Trophoblast cell (in vitro differentiated cells and primary cell): ENCODE results near the gene RPL13A.

ENCODE experiments used
- DNase-seq, 2 donors: peaks; one replicate each; pipeline ENCODE4 v3.0.0-alpha.2; 2016
- H2AFZ ChIP-seq: 2 replicates; pipeline ENCODE4 v1.6.1; 2013; ENCODE audit warnings: low read length, moderate library complexity, mild to moderate bottlenecking; ENCODE audit not compliant: insufficient read depth, poor library complexity
- H2AK5ac ChIP-seq: 2 replicates; pipeline ENCODE4 v1.6.1; 2013; ENCODE audit warnings: mild to moderate bottlenecking, low read length
- H2BK120ac ChIP-seq: 2 replicates; pipeline ENCODE4 v1.6.1; 2013; ENCODE audit warnings: low read length, mild to moderate bottlenecking, moderate library complexity; ENCODE audit not compliant: insufficient read depth, poor library complexity
- H2BK12ac ChIP-seq: 2 replicates; pipeline ENCODE4 v1.6.1; 2013; ENCODE audit warnings: mild to moderate bottlenecking, low read length, moderate library complexity
- H2BK5ac ChIP-seq: 2 replicates; pipeline ENCODE4 v1.6.1; 2013; ENCODE audit warnings: low read length, low read depth, moderate library complexity, mild to moderate bottlenecking; ENCODE audit not compliant: poor library complexity
- H3K14ac ChIP-seq: 2 replicates; pipeline ENCODE4 v1.6.1; 2013; ENCODE audit warnings: mild to moderate bottlenecking, low read length
- H3K18ac ChIP-seq: 2 replicates; pipeline ENCODE4 v1.6.1; 2013; ENCODE audit warnings: mild to moderate bottlenecking, low read length
- H3K23ac ChIP-seq: 2 replicates; pipeline ENCODE4 v1.6.1; 2013; ENCODE audit warnings: low read length
- H3K27ac ChIP-seq: 2 replicates; pipeline ENCODE4 v1.5.1; 2013; ENCODE audit warnings: low read depth, mild to moderate bottlenecking, inconsistent platforms, low read length, moderate library complexity
- H3K27me3 ChIP-seq: 2 replicates; pipeline ENCODE4 v1.6.1; 2013; ENCODE audit warnings: inconsistent platforms, mild to moderate bottlenecking, low read length, moderate library complexity; ENCODE audit not compliant: insufficient read depth
- H3K36me3 ChIP-seq, 2 experiments: 1 replicate in 1 of 2; 2 replicates in 1 of 2; pipeline ENCODE4 v1.6.1; 2013; ENCODE audit warnings: low read length in 2 of 2, mild to moderate bottlenecking in 2 of 2, moderate library complexity in 1 of 2; ENCODE audit not compliant: insufficient read depth in 2 of 2, control insufficient read depth in 1 of 2
- H3K4ac ChIP-seq: 2 replicates; pipeline ENCODE4 v1.6.1; 2013; ENCODE audit warnings: low read depth, mild to moderate bottlenecking, low read length, moderate library complexity
- H3K4me1 ChIP-seq, 2 experiments: 1 replicate in 1 of 2; 2 replicates in 1 of 2; pipeline ENCODE4 v1.6.1; 2013; ENCODE audit warnings: low read length in 2 of 2, mild to moderate bottlenecking in 2 of 2, moderate library complexity in 1 of 2; ENCODE audit not compliant: insufficient read depth in 2 of 2, control insufficient read depth in 1 of 2
- H3K4me2 ChIP-seq: 2 replicates; pipeline ENCODE4 v1.6.1; 2013; ENCODE audit warnings: inconsistent platforms, mild to moderate bottlenecking, low read length, moderate library complexity
- H3K4me3 ChIP-seq: 2 replicates; pipeline ENCODE4 v1.5.1; 2013; ENCODE audit warnings: mild to moderate bottlenecking, low read depth, low read length, inconsistent platforms
- H3K79me1 ChIP-seq: one replicate; pipeline ENCODE4 v1.6.1; 2013; ENCODE audit warnings: low read length
- H3K79me2 ChIP-seq: 2 replicates; pipeline ENCODE4 v1.6.1; 2013; ENCODE audit warnings: low read length, mild to moderate bottlenecking; ENCODE audit not compliant: control insufficient read depth, insufficient read depth, poor library complexity
- H3K9ac ChIP-seq: 2 replicates; pipeline ENCODE4 v1.6.1; 2013; ENCODE audit warnings: mild to moderate bottlenecking, low read length
- H3K9me3 ChIP-seq: 2 replicates; pipeline ENCODE4 v1.6.1; 2013; ENCODE audit warnings: low read depth, mild to moderate bottlenecking, control low read depth, inconsistent platforms, low read length; ENCODE audit not compliant: insufficient read depth
- H4K12ac ChIP-seq: 2 replicates; pipeline ENCODE4 v1.6.1; 2013; ENCODE audit warnings: low read depth, mild to moderate bottlenecking, low read length, moderate library complexity
- H4K8ac ChIP-seq: 2 replicates; pipeline ENCODE4 v1.6.1; 2013; ENCODE audit warnings: low read depth, mild to moderate bottlenecking, low read length, moderate library complexity
- H4K91ac ChIP-seq: one replicate; pipeline ENCODE4 v1.6.1; 2013; ENCODE audit warnings: low read depth, mild to moderate bottlenecking, low read length, moderate library complexity
- WGBS: extraction: QIAGEN DNeasy Blood & Tissue Kit; methylation state at CpG from one replicate; pipeline ENCODE4 v1.1.7; 2013; ENCODE audit warnings: missing lambda C conversion rate; ENCODE audit not compliant: insufficient read length, insufficient coverage; ENCODE audit errors: extremely low coverage; 5-methylcytosine and 5-hydroxymethylcytosine counted together

RPL13A gene

DNA sequence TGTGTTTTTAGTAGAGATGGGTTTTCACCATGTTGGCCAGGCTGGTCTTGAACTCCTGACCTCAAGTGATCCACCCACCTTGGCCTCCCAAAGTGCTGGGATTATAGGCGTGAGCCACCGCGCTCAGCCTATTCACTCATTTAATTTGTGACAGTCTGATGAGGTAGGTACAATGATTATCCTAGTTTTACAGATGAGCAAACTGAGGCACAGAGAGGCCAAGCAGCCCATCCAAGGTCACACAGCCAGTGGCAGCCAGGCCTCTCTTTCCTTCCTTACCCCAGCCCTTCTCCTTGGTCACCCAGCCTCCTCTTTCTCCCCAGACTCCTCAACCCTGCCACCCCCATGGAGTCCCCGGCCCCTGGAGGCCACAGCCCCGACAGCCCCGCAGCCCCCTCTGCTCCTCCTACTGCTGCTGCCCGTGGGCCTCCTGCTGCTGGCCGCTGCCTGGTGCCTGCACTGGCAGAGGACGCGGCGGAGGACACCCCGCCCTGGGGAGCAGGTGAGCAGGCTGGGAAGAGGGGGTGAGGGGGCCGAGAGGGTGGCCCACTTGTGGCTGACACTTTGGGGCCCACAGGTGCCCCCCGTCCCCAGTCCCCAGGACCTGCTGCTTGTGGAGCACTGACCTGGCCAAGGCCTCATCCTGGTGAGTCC, 7.3 kb upstream of the RPL13A start:
- no peak overlapping the region for H3K4me2 ChIP-seq
- H3K27me3 ChIP-seq: no peaks in the 10 kb centered on the region
- H4K12ac ChIP-seq: no peak overlapping the region

DNA sequence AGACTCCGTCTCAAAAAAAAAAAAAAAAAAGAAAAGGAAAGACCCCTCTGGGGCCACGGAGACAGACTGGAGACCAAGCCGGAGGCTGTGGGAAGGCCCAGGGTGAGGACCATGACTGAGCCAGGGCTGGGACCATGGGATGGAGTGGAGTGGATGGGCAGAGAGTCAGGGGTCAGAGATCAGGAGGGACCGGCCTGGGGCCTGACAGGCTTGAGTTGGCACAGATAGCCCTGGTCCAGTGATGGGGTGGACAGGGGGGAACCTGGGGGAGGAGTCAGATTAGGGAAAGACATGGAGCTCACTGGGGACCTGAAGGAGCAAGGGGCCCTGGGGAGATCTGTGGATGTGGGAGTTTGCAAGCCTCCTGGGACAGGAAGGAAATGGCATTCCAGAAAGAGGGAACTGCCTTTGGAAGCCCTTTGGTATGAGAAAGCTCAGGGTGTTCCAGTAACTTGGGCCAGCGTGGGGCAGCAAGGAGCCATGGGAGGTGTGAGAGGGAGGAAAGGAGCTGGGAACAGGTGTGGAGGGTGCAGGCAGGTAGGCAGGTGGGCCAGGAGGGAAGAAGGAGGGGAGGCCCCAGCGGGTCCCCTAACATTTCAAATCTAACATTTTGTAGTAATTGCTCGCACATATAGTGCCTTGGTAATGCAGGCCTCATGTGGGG, 6.3 kb upstream of the RPL13A start:
- H3K4me3 ChIP-seq: no peak overlapping the region
- H3K79me2 ChIP-seq: no peaks in the 10 kb centered on the region
- no peak overlapping the region for H3K4me2 ChIP-seq
- H4K91ac ChIP-seq: no peak overlapping the region
- H3K9me3 ChIP-seq: no peaks in the 10 kb centered on the region
- no peaks in the 10 kb centered on the region for H3K36me3 ChIP-seq
- no peak overlapping the region for H4K8ac ChIP-seq
- H3K27me3 ChIP-seq: no peaks in the 10 kb centered on the region
- H4K12ac ChIP-seq: no peak overlapping the region
- no peak overlapping the region for H2AK5ac ChIP-seq
- H3K27ac ChIP-seq: no peak overlapping the region
- H3K14ac ChIP-seq: no peak overlapping the region
- H3K23ac ChIP-seq: no peak overlapping the region
- no peak overlapping the region for H2AFZ ChIP-seq
- WGBS: no CpG with 5 or more reads among the region's 7 CpGs
- DNase-seq: no peak
- H3K4me1 ChIP-seq: no peaks in the 10 kb centered on the region
- H2BK120ac ChIP-seq: no peak overlapping the region
- no peak overlapping the region for H2BK5ac ChIP-seq
- no peak overlapping the region for H3K9ac ChIP-seq
- H3K4ac ChIP-seq: no peak overlapping the region
- no peak overlapping the region for H3K18ac ChIP-seq
- H2BK12ac ChIP-seq: no peak overlapping the region
- H3K79me1 ChIP-seq: no peaks in the 10 kb centered on the region

More for the DNA sequence above, 7.3 kb upstream of the RPL13A start:
- no peaks in the 10 kb centered on the region for H3K9me3 ChIP-seq
- no CpG with 5 or more reads among the region's 14 CpGs for WGBS
- no peak for DNase-seq
- no peak overlapping the region for H3K14ac ChIP-seq
- H3K4me1 ChIP-seq: no peaks in the 10 kb centered on the region
- no peak overlapping the region for H3K4ac ChIP-seq
- no peak overlapping the region for H3K4me3 ChIP-seq
- H3K9ac ChIP-seq: no peak overlapping the region
- no peak overlapping the region for H4K8ac ChIP-seq
- H3K18ac ChIP-seq: no peak overlapping the region
- no peaks in the 10 kb centered on the region for H3K36me3 ChIP-seq
- H3K23ac ChIP-seq: no peak overlapping the region
- H2BK12ac ChIP-seq: no peak overlapping the region
- H2BK120ac ChIP-seq: no peak overlapping the region
- H4K91ac ChIP-seq: no peak overlapping the region
- no peak overlapping the region for H3K27ac ChIP-seq
- H2BK5ac ChIP-seq: no peak overlapping the region
- H2AK5ac ChIP-seq: no peak overlapping the region
- H2AFZ ChIP-seq: no peak overlapping the region
- no peaks in the 10 kb centered on the region for H3K79me2 ChIP-seq
- H3K79me1 ChIP-seq: no peaks in the 10 kb centered on the region

DNA sequence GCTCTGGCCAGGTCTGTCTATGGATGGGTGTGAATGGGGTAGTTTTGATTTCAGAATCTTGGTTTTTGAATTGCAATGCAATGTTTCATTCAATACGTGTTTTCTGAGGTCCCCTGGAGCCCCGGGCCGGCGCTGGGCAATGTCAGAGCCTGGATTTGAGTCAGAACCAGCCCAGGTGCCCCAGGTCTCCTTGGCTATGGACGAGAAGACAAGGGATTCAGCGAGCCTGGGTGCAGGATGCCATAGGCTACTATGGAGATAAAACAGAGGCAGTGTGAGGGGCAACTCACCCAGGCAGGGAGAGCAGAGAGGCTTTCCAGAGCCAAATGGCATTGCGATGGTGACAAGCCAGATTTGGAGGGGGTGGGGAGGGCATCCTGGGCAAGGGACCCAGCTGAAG, 1.2 kb upstream of the RPL13A start:
- Histone ChIP-seq H2BK5ac (no peak overlapping the region), H3K79me1 (peaks cover 11% of the 10 kb centered on the region), H3K79me2 (peaks cover 17% of the 10 kb centered on the region), H2BK12ac (no peak overlapping the region), H4K8ac (peak overlapping the region; percentile 92), H2AK5ac (peak overlapping the region; percentile 88), H3K36me3 (peaks cover 25 to 28% of the 10 kb centered on the region in 2 experiments), H3K4ac (no peak overlapping the region), H4K12ac (peak overlapping the region; percentile 90), H2BK120ac (no peak overlapping the region), H4K91ac (peak overlapping the region; percentile 75), H3K27me3 (no peaks in the 10 kb centered on the region), H3K23ac (no peak overlapping the region), H3K14ac (no peak overlapping the region), H3K4me1 (peaks cover 0 to 3% of the 10 kb centered on the region in 2 experiments), H3K4me3 (no peak overlapping the region), H3K4me2 (no peak overlapping the region), H3K18ac (no peak overlapping the region), H3K27ac (no peak overlapping the region), H2AFZ (no peak overlapping the region), H3K9me3 (peaks cover 4% of the 10 kb centered on the region), H3K9ac (peak overlapping the region; percentile 5)
- no CpG with 5 or more reads among the region's 7 CpGs for WGBS
- DNase-seq: no peak

DNA sequence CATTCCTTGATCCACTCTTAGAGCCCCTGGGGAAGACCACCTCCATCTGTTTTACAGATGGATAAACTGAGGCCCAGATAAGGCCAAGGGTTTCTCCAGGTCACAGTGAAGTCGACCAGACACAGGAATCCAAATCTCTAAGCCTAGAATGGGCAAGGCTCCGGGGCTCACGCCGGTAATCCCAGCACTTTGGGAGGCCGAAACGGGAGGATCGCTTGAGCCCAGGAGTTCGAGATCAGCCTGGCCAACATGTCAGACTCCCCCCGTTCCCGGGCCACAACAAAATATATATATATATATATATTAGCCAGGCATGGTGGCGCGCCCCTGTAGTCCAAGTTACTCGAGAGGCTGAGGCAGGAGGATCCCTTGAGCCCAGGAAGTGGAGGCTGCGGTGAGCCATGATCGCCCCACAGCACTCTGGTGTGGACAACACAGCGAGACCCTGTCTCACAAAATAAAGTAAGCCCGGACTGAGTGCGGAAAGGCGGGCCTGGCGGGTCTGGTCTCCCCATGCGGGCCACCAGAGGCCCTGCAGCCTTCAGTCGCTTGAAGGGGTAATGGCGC, 615 bp upstream of the RPL13A start:
- H3K4me3 ChIP-seq: no peak overlapping the region
- H3K9ac ChIP-seq: peak overlapping the region; percentile 5
- peak overlapping the region; percentile 92 for H4K8ac ChIP-seq
- H2BK12ac ChIP-seq: no peak overlapping the region
- H3K14ac ChIP-seq: peak overlapping the region; percentile 46
- H3K79me2 ChIP-seq: peaks cover 17% of the 10 kb centered on the region
- H2AK5ac ChIP-seq: peak overlapping the region; percentile 88
- peak overlapping the region; percentile 20 for H2AFZ ChIP-seq
- H3K9me3 ChIP-seq: peaks cover 4% of the 10 kb centered on the region
- peak overlapping the region; percentile 75 for H4K91ac ChIP-seq
- H3K36me3 ChIP-seq: peaks cover 31 to 33% of the 10 kb centered on the region in 2 experiments
- no CpG with 5 or more reads among the region's 23 CpGs for WGBS
- peaks cover 11% of the 10 kb centered on the region for H3K79me1 ChIP-seq
- no peak overlapping the region for H3K18ac ChIP-seq
- H3K27ac ChIP-seq: peak overlapping the region; percentile 13
- peak overlapping the region; percentile 90 for H4K12ac ChIP-seq
- H2BK120ac ChIP-seq: no peak overlapping the region
- peak overlapping the region; percentile 18 for H2BK5ac ChIP-seq
- peak overlapping the region; percentile 41 for H3K4me2 ChIP-seq
- H3K27me3 ChIP-seq: no peaks in the 10 kb centered on the region
- no peak overlapping the region for H3K23ac ChIP-seq
- peaks cover 0 to 3% of the 10 kb centered on the region in 2 experiments for H3K4me1 ChIP-seq
- peak overlapping the region; percentile 17 for H3K4ac ChIP-seq
- no peak for DNase-seq
